Esophagus muscularis mucosa (tissue), 3 donors: ENCODE results near the gene CTTNBP2.

Experiments
- CTCF ChIP-seq, 3 experiments: fragments of 200-600 bp in 2 of 3; fragments of 450-650 bp in 1 of 3; sonication (generic) in 2 of 3; IDR thresholded peaks; one replicate each; pipeline ENCODE4 v1.5.1; 2017 to 2019; ENCODE audit warnings: antibody characterized with exemption in 3 of 3, mild to moderate bottlenecking in 2 of 3, moderate library complexity in 1 of 3
- POLR2AphosphoS5 ChIP-seq, 2 donors: sonication (generic); formaldehyde crosslinking; IDR thresholded peaks; one replicate each; pipeline ENCODE4 v1.6.1; 2017; ENCODE audit warnings: antibody characterized with exemption in 2 of 2

DNA sequence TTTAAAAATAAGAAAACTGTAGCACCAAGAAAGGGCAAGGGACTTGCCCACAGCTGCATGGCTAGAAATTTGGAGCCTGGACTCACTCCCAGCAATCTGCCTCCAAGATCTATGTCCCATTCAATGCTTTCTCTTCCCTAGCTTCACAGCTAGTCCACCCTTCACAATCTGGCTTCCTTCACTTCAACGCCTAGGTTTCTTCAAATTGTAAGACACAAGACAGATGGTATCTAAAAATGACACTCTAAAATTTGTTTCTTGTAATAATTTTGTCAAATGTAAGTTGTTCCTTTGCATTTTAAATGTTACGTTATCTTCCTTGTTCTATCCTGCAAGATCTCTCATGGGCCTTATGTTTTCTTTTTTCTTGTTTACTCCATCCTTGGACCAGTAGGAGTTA, 48.6 kb downstream of the CTTNBP2 start:
- TF ChIP-seq POLR2AphosphoS5 (IDR thresholded peaks at IDR 0.05), result no peak
- TF ChIP-seq CTCF (IDR thresholded peaks at IDR 0.05), result no peak
